GM20431 (cell line): Measurements from ENCODE around the gene GALNT9.
"Not testable (repeated sequence)": the region's sequence is repeated elsewhere in the genome, so short reads cannot be mapped to it uniquely, and the experiment has no call there.

Experiments used
- in situ Hi-C: fragments of 300-500 bp; cut with MseI, MboI; formaldehyde crosslinking; loops from one replicate; pipeline ENCODE4 v1.15.0; 2020; ENCODE audit warnings: low sequenced_read_pairs; ENCODE audit not compliant: unreplicated experiment

Gene GALNT9

DNA sequence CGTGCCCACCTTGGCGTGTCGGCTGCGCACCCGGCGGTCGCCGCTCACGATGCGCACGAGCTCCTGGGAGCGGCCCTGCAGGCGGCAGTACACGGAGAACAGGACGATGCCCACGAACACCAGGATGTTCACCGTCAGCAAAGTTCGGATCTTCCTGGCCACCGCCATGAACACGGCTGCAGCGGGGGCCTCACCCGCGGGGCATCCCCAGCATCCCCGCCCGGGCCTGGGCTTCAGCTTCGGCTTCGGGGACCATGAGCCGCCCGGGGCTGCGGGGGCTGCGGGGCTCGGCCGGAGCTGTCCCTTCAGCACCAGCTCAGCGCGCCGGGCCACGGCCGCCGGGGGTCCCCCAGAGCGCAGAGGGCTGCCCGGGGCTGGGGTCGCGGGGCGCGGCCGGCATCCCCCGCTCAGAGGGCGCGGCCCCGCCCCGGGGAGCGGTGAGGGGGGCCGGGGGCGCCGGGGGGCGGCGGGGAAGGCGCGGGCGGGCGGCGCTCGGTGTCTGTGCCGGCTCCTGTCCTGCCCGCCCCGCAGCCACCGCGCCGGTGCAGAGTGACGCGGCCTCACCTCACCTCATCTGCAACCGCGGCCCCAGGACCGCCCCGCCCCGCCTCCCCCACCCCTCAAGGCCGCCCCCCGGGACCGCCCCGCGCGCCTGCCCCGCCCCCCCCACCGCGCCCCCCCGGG, at the start of gene GALNT9:
Gene GALNT9, minus strand, starts transcription at position 554 of the 684 bp plus-strand sequence. Its CDS starts 386 bp downstream, at position 168.
- in situ Hi-C loops, result no loop called here

DNA sequence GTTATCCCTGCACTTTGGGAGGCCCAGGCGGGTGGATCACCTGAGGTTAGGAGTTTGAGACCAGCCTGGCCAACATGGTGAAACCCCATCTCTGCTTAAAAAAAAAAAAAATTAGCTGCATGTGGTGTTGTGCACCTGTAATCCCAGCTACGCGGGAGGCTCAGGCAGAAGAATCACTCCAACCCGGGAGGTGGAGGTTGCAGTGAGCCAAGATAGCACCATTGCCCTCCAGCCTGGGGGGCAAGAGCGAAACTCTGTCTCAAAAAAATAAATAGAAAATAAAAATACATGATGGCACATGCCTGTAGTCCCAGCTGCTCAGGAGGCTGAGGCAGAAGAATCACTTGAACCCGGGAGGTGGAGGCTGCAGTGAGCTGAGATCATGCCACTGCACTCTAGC, 49.7 kb upstream of the GALNT9 start:
- in situ Hi-C loops, result not testable (repeated sequence)

DNA sequence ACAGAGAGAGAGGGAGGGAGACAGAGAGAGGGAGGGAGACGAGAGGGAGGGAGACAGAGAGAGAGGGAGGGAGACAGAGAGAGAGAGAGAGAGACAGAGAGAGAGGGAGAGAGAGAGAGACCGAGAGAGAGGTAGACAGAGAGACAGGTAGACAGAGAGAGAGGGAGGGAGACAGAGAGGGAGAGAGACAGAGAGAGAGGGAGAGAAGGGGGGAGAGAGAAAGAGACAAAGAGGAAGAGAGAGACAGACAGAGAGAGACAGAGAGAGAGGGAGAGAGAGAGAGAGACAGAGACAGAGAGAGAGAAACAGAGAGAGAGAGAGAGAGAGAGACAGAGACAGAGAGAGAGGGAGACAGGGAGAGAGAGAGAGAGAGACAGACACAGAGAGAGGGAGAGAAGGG, 47.8 kb upstream of the GALNT9 start:
- in situ Hi-C loops, result no loop called here

DNA sequence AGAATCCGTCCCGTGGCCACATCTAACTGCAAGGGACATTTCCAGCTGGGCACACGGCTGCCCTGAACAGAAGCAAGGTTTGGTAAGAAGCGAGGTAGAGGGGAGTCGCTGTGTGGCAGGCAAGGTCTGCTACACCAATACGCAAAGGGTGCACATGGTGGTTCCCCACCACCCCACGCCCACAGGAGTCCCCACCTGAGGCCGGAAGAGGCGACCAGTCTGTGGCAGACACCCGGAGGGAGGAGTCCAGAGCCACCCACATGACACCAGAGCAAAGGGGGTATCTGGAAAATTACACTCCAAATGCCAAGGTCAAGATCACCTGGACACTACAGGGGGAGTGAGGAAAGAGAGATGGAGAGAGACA, 47.1 kb upstream of the GALNT9 start:
- in situ Hi-C loops, result no loop called here

DNA sequence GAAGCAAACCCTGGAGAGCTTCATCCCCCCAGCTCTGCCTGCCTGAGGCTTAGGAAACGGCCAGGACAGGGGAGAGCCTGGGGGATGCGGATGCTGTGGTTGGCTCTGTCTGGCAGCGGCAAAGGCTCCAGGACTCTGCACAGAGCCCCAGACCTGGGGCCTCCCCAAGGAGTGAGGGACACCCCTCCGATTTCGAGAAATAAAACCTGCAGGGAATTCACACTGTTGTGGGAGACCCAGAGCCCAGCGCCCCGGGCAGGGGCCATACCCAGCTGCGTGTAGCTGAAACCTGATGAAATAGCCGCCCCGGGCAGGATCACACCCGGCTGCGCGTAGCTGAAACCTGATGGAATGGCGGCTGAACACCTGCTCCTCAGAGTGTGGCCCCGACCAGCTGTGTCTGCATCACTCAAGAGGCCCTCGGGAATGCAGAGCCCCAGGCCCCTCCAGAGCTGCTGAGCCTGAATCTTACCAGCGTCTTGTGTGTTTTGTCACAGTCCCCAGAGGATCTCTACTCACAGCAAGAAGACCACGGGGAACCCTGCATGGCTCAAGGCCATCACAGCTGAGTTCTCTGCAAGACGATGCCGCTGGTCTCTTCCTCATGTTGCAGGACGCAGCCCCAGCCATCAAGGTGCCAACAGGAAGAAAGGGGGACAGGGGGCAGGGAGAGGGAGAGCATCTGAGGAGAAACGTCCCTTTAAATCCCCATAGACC, 46.5 kb upstream of the GALNT9 start:
- in situ Hi-C loops, result no loop called here

DNA sequence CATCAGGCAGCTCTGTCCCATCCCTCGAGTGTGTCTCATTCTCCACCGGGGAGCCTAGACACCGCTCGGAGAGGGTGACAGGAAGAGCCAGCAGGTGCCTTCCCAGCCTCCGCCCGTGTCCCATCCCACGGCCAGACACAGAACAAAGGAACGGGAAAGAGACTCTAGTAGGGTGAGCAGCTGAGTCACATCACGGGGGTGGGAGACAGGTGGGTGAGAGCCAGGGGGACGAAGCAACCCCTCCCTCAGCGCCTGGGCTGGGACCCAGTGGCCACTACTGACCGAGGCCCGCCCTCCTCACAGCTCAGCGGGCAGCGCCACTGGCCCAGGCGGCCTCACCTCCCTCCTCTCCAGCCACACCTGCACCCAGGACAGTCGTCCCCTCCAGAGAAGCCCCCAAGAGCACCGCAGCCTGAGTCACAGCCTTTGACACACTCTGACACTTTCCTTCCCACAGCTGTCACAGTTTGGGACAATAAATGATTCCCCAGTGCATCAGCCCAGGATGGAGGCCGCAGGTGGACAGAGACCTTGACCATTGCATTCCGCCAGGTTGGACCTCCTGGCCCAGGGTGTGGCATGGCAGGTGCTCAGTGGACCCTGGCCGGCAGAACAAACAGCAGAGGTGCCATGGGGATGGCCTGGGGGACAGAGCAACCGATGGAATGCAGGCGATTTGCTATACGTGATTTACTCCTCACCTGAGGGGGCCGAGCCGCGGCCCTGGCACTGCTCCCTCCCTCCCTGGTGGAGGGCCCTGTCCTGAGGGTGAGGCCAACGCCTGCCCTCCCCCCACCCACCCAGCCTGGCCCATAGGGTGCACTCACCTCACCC, 45.4 kb upstream of the GALNT9 start:
- in situ Hi-C loops, result no loop called here

DNA sequence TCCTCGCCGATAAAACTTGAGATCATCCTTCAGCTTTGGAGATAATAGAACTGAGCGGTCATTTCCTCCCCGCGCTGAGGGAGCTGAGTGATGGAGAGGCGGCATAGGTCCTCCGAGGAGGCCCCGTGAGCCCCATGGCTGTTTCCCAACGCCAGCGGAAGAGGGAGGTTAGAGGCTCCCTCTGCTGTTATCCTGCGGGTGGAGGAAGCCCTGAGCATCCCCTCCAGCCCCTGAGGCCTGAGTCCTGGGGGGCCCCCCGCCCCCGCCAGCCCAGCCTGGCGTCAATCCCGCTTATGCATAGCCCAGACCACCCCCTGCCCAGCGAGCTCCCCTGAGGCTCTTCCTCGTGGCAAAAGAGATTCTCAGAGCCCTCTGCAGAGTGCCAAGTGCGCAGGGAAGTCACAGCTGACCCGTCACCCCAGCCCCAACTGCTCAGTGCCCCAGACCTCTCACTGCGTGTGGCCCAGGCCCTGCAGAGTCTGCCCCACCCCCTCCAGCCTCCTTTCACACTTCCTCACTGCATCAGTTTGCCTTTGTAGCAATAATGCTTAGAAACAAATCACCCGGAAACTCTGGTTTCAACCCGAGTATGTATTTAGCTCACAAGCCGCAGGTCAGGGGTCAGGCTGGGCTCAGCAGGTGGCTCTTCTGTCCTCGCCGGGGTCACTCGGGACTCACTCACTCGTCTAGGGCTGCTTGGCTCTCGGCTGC, 44.7 kb upstream of the GALNT9 start:
- in situ Hi-C loops, result no loop called here

DNA sequence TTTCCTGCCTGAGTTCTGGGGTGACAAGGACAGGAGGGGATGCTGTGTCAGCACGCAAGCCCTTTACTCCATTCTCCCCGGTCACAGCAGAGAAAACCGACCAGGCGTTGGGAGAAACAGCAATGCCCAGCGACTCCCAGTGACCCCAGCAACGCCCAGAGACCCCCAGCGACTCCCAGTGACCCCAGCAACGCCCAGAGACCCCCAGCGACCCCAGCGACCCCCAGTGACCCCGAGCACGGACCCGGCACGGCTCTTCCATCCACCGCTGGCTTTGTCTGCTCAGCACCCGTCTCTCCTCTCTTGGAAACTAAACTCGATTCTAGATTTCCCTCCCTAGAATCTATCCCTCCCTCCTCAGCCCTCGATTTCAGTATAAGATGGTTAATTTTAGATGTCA, 38.5 kb upstream of the GALNT9 start:
- in situ Hi-C loops, result no loop called here

DNA sequence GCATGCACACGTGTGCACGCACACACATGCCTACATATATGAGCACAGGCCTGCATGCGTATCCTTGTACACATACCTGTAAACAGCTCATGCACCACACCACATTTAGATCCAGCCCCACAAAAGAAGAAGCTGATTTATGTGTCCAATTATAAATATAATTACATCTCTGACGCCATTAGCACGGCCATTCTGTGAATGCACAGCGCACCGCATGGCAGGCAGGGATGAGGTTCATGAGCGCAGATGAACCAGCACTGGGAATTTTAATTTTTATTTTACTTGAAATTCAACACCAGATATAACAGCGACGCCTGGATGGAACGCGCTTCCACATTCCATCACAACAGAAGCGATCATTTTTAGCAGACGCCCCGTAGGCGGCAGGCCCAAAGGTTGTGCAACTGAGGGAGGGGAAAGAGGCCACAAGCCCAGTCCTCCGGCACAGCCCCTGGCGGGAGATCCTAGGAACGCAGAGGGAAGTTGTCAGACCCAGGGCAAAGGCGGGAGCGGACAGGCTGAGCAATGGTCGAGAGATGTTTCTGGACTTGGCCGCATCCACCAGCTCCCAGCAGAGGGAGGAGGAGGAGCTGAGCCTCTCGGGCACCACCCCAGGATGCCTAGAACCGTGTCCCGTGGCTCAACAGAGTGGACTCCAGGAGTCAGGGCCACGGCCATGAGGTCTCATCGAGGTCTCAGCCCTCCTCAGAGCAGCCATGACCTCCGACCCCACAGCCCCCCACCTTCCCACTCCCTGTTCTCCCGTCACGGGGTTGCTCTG, 37.9 kb upstream of the GALNT9 start:
- in situ Hi-C loops, result no loop called here

DNA sequence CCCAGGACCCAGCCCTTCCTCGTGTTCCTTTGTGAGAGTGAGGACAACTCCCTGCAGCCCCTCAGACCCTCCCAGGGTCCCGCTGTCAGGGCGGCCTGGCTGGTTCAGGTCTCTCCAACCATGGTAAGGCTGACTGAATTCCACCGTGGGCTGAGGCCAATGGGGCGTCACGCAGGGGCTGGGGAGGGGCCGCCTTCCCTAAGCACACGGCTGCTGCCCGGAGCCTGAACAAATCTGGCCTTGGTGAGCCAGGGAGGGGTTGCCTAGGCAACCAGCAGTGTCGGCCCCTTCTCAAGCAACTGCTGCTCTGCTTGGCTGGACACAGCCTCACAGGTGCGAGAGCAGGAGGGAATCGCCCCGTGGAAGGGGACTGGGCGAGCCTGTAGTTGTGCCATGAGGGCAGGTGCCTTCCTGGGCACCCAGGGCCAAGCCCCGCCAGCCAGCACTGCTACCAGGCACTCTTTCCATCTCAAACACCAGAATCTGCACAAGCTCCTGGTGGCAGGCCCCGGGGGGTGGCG, 37.0 kb upstream of the GALNT9 start:
- in situ Hi-C loops, result no loop called here

DNA sequence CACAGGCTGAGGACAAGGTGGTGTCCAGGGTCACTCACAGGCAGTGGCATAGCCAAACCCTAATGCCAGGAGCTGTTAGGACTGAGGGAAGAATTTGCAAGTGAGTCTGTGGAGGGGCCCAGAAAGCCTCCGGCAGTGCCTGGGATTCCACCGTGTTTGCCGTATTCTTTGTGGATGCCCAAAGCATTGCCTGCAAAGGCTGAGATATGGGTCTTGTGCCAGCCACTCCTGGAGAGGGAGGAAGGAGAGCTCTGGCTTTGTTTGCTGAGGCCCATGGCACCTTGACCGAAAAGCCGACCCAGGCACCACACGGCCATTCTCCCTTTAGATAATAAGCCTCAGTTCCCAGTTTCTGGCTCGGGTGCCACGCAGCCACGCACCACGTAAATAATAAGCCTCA, 35.8 kb upstream of the GALNT9 start:
- in situ Hi-C loops, result no loop called here

DNA sequence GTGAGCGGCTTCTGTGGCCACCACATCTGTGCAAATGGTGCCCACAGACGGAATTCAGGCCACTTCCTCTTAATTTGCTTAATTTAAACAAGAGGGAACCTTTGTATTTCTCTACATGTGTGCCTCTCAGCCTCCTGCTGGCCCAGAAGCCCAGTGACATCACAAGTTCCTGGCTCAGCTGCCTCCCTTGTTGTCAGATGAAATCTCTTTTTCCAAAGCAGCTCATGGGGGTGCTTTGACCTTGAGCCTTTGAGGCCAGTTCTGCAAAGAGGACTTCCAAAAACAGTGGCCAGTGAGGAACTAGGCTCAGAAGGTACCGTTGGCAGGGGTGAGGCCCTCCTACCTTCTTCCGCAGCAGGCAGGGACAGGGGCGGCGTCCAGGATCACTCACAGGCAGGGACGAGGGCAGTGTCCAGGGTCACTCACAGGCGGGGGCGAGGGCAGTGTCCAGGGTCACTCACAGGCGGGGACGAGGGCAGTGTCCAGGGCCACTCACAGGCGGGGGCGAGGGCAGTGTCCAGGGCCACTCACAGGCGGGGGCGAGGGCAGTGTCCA, 35.0 kb upstream of the GALNT9 start:
- in situ Hi-C loops, result no loop called here

DNA sequence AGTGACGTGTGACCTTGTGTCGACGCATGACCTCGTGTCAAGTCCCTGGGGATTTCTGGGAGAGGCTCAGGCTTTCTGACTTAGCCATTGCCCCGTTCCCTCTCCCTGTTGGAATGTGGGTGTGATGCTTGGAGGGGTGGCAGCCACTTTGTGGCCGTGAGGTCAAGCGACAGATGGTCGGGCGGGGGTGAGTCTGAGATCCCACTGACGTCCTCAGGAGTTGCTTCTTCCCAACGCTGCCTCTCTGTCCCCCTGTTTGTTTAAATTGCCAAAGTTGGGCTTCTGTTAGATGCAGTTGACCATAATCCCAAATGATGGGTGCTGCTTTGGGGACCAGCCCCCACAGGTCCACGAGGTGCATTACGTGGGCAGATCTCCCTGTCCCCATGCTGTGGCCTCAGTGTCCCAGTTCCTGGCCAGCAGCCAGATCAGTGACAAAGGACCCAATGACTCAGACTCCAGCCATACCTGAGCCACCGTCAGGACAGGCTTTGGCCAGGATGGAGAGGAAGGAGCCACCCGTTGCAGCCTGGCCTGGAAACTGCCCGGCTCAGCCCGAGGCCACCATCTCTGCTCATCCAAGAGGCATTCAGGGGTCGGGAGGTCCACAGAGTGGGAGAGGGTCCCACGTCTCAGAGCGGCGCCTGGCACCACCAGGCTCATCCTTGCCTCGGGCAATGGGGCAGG, 34.4 kb upstream of the GALNT9 start:
- in situ Hi-C loops, result no loop called here

DNA sequence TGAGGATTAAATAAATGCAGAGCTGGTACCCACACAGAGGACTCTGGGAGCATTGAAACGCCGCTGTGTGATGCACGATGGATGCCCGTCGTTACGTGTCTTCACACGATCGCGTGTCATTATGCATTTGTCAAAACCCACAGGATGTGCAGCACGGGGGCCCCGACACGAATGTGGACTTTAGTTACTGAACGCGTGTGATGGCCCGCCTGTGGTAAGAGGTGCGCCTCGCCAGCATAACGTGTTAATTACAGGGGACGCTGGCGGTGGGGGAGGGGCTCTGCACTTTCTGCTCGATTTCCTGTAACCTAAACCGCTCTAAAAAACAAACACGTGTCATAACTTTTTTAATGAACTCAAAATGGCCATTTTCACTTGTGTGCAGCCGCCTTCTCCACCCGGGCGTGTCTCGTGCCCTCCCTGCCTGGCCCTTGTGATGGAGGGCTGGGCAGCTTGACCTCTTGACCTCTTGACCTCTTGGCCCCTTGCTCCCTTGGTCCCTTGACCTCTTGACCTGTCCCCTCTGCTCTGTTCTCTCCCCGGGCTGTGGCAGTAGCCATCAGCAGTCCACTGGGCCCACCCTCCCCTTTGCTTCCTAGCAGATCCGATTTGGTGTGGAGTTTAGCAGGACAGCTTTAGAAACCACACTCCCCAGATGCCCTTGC, 33.7 kb upstream of the GALNT9 start:
- in situ Hi-C loops, result no loop called here

DNA sequence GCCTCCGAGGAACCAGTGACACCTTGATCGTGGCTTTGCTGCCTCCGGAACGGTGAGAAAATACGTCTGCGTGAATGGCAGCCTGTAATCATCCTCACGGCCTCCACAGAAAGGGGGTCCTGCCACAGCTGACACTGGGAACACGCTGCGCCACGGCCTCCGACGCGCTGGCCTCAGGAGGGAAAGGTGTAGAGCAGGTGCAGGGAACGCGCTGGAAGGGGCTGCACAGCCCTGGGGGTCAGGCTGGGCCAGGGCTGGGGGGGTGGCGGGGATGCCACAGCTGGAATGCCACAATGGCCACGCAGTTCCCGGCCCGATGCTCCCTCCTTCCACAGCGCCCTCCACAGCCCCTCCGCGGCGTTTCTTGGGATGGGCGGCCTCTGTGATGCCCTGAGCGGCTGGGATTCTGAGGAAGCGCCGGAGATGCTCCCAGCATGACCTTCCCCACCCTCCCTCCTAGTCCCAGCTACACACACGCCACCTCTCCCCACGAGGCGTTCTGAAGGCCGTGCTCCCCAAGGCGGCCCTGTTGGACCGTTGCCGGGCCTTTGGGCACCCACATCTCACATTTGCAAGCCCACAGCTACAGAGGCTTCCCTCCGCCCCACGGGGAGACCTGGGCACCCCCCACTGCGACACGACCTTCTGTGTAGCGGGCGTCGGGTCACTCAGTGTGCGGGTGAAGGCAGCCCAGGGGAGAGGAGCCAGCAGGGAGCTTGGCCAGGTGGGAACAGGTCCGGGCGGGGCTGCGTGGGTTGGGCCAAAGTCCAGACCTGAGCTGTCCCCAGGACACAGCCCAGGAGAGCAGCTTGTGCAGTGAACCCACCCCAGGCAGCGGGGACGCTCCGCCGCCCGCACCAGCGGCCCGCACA, 31.8 kb upstream of the GALNT9 start:
- in situ Hi-C loops, result no loop called here

DNA sequence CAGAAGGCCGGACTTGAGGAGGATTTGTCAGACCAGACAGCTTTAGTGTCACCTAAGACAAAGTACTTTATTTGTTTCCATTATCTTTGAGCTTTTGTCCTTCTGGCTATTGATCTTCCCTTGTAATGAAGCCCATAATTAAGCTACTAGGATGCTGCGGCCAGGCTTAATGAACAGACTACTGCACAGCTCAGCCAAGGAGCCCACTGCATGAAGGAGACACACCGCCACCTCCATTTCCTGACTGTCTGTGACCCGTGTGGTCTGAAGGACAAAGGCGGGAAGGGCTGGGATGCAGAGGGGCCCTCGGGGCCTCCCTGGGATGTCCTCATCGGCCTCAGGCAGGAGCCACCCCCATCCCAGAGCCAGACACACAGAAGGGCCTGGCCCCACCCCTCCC, 31.0 kb upstream of the GALNT9 start:
- in situ Hi-C loops, result no loop called here

DNA sequence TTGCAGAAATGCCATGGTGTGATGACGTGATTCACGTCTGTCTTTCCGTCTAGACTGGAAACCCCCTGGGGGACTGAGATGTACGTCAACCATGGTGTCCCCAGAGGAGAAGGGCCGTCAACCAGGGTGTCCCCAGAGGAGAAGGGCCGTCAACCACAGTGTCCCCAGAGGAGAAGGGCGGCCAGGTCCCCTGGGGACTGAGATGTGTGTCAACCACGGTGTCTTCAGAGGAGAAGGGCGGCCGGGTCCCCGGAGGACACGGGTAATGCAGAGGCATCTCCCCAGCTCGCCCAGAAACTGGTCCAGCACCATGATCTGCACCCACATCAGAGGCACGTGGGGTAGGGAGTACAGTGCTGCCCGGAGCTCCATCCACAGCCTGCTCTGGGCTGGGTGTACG, 30.6 kb upstream of the GALNT9 start:
- in situ Hi-C loops, result no loop called here
